Activated T-cell treated with anti-CD3 and anti-CD28 coated beads, Interleukin-2, amount 50 U/mL, for 72 hours (primary cell): ENCODE measurements around the gene BMP2. TPM values are rescaled to one million over a fixed set of nuclear protein-coding genes. Genes with fewer than 3 reads are reported as not detected.

Experiments
- ATAC-seq, 2 donors: fragments of 150-1000 bp; cut with Tn5 transposase; replicated peaks in 1 of 2; 2 replicates each; pipeline ENCODE4 v1.10.0; 2021; ENCODE audit warnings: moderate library complexity in 2 of 2, mild to moderate bottlenecking in 1 of 2
- DNase-seq, 2 donors: peaks; one replicate each; pipeline ENCODE4 v3.0.0; 2021 to 2022; ENCODE audit warnings: mixed read lengths in 1 of 2
- H3K27ac Mint-ChIP-seq: one replicate; pipeline ENCODE4 v1.8.0; 2022; ENCODE audit warnings: mild to moderate bottlenecking, moderate library complexity, mixed read lengths
- H3K27me3 Mint-ChIP-seq: one replicate; pipeline ENCODE4 v1.8.0; 2022; ENCODE audit warnings: low read depth, mixed read lengths
- H3K36me3 Mint-ChIP-seq, 2 donors: one replicate each; pipeline ENCODE4 v1.8.0; 2022; ENCODE audit warnings: mixed read lengths in 2 of 2, mild to moderate bottlenecking in 1 of 2; ENCODE audit not compliant: insufficient read depth in 2 of 2
- H3K4me1 Mint-ChIP-seq: one replicate; pipeline ENCODE4 v1.8.0; 2022; ENCODE audit warnings: low read depth, mixed read lengths
- H3K4me3 Mint-ChIP-seq, 2 donors: one replicate each; pipeline ENCODE4 v1.8.0; 2022; ENCODE audit warnings: mild to moderate bottlenecking in 2 of 2, mixed read lengths in 2 of 2, moderate library complexity in 2 of 2
- H3K9me3 Mint-ChIP-seq, 2 donors: one replicate each; pipeline ENCODE4 v1.8.0; 2022; ENCODE audit warnings: mixed read lengths in 2 of 2
- total RNA-seq, 2 donors: library from RNA; stranded (reverse); gene quantifications; one replicate each; pipeline ENCODE4 v1.2.3, GENCODE V29; 2022

The BMP2 gene
- total RNA-seq, 2 donors from 2014 or later = not detected

DNA sequence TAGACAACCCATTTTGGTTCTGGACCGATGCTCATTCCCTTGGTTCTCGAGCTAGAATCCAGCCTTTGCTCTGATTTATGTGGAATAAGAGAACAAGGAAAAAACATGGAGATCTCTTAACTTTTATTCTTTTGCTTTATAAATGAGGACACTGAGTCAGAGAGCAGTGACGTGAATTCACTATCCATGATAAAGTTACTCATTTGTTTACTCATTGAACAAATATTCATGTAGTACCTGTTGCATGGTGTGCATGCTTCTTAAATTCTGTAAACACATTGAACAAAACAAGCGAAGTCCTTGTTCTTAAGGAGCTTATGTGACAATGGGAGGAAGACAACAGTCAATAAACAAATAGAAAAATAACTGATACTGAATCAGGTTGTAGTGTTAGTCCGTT is 56.9 kb downstream of the BMP2 start:
- no peak for ATAC-seq
- no peaks in the 10 kb centered on the region for H3K4me1 Mint-ChIP-seq
- DNase-seq = no peak
- no peaks in the 10 kb centered on the region for H3K36me3 Mint-ChIP-seq
- no peak overlapping the region for H3K4me3 Mint-ChIP-seq
- H3K9me3 Mint-ChIP-seq = peaks cover 0 to 2% of the 10 kb centered on the region in 2 donors
- H3K27ac Mint-ChIP-seq = no peak overlapping the region
- H3K27me3 Mint-ChIP-seq = no peaks in the 10 kb centered on the region

DNA sequence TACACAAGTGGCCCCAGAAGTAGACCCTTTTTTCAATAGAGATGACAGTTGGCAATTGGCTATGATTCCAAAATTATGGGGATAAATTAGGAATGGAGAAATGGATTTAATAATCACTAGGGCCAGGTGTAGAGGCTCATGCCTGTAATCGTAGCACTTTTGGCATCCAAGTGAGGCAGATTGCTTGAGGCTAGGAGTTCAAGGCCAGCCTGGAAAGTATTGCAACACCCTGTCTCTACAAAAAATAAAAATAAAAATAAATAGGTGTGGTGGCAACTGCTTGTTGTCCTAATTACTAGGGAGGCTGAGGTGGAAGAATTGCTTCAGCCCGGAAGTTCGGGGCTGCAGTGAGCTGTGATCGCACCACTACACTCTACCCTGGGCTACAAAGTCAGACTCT is 60.0 kb downstream of the BMP2 start:
- no peaks in the 10 kb centered on the region for H3K4me1 Mint-ChIP-seq
- H3K27ac Mint-ChIP-seq = no peak overlapping the region
- no peak for DNase-seq
- no peak overlapping the region for H3K4me3 Mint-ChIP-seq
- H3K9me3 Mint-ChIP-seq = peaks cover 0 to 2% of the 10 kb centered on the region in 2 donors
- H3K36me3 Mint-ChIP-seq = no peaks in the 10 kb centered on the region
- no peak for ATAC-seq
- H3K27me3 Mint-ChIP-seq = no peaks in the 10 kb centered on the region

DNA sequence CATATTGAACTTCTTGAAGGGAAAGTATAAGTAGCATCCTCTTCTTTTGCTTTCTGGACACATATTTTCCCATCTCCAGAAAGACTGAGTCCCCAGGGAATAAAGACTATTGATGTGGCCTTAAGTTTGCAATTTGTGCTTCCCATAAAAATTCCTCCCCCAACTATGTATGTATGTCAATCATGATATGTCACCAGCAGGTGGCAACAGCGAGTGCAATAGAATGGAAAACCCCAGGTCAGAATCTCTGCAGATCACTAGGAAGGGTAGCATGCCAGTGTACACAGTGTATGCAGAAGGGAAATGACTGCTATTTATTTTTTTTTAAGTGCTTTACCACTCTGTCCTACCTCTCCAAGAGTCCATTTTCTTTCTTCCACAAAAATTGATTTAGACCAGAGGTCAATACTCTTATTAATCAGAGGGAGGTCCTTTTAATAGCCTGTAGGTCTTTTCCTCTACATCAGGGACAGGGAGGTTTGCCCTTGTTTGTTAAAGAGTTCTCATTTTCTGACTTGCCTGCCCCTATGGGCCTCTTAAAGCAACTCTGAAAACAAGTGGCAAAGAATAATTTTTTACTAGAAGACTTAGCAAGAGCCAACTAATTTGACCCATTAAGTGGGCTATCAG is 61.4 kb downstream of the BMP2 start:
- no peaks in the 10 kb centered on the region for H3K27me3 Mint-ChIP-seq
- no peaks in the 10 kb centered on the region for H3K4me1 Mint-ChIP-seq
- no peaks in the 10 kb centered on the region for H3K36me3 Mint-ChIP-seq
- ATAC-seq (peak; percentile 39 to 44), DNase-seq (peak; percentile 25 to 27)
- no peak overlapping the region for H3K4me3 Mint-ChIP-seq
- peaks cover 0 to 2% of the 10 kb centered on the region in 2 donors for H3K9me3 Mint-ChIP-seq
- no peak overlapping the region for H3K27ac Mint-ChIP-seq

DNA sequence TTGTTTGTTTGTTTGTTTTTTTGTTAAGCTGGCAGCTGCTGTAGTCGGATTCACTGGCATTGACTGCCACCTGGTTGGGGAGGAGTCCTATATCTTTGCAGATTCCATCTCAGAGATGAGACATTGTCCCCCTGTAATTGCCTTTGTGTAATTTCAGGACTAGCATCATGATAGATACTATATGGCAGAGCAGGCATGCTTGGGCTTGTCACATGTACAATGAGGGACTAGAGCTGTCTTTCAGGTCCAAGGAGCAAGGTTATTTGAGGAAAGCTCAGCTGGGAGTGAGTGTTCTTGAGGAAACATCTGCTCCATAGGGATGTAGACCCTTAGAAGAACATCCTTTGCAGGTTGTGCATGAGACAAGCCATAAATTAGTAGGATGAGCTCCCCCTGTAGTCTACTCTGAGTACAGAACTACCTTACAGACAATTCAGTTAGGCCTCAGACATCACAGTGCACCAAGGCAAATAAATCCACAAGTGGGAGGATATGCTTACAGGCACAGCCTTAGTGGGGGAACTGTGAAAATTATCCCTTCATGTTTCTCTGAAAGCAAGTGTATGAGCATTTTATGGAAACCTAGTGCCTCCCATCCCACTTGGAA is 62.1 kb downstream of the BMP2 start:
- H3K36me3 Mint-ChIP-seq = no peaks in the 10 kb centered on the region
- DNase-seq = no peak
- no peaks in the 10 kb centered on the region for H3K4me1 Mint-ChIP-seq
- H3K27ac Mint-ChIP-seq = no peak overlapping the region
- no peaks in the 10 kb centered on the region for H3K27me3 Mint-ChIP-seq
- ATAC-seq = no peak
- H3K9me3 Mint-ChIP-seq = peaks cover 0 to 2% of the 10 kb centered on the region in 2 donors
- H3K4me3 Mint-ChIP-seq = no peak overlapping the region
